DOHH2 (cell line): ENCODE results near the gene FAM72D.
"Not testable (repeated sequence)": the region's sequence is repeated elsewhere in the genome, so short reads cannot be mapped to it uniquely, and the experiment has no call there.

Experiments
- EZH2phosphoT487 ChIP-seq: fragments of 200-600 bp; sonication (generic); IDR thresholded peaks from 2 replicates; pipeline ENCODE4 v1.6.1; 2017; ENCODE audit warnings: borderline replicate concordance, mild to moderate bottlenecking, antibody characterized with exemption, low read length, moderate library complexity, mixed read lengths
- TF ChIP-seq, protein P1 (sequence below): fragments of 200-600 bp; sonication (generic); IDR thresholded peaks from one replicate; pipeline ENCODE4 v1.5.1; 2014; ENCODE audit warnings: antibody characterized with exemption, mild to moderate bottlenecking, low read depth, low read length; ENCODE audit not compliant: poor library complexity, severe bottlenecking

- TF ChIP-seq, protein P1, sequence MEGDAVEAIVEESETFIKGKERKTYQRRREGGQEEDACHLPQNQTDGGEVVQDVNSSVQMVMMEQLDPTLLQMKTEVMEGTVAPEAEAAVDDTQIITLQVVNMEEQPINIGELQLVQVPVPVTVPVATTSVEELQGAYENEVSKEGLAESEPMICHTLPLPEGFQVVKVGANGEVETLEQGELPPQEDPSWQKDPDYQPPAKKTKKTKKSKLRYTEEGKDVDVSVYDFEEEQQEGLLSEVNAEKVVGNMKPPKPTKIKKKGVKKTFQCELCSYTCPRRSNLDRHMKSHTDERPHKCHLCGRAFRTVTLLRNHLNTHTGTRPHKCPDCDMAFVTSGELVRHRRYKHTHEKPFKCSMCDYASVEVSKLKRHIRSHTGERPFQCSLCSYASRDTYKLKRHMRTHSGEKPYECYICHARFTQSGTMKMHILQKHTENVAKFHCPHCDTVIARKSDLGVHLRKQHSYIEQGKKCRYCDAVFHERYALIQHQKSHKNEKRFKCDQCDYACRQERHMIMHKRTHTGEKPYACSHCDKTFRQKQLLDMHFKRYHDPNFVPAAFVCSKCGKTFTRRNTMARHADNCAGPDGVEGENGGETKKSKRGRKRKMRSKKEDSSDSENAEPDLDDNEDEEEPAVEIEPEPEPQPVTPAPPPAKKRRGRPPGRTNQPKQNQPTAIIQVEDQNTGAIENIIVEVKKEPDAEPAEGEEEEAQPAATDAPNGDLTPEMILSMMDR, result not testable (repeated sequence)
- not testable (repeated sequence) for TF ChIP-seq EZH2phosphoT487
Measured at GRCh38 chr1:145134476-145134875, 38.7 kb downstream of the FAM72D start.
